HepG2 (cell line): ENCODE measurements around the gene TOMM20. TPM values are rescaled to one million over a fixed set of nuclear protein-coding genes. Genes with fewer than 3 reads are reported as not detected.

Source experiments
- BORCS8-MEF2B ChIP-seq: sonication (generic); formaldehyde crosslinking; IDR thresholded peaks from 2 replicates; pipeline ENCODE4 v1.8.0; 2022; ENCODE audit warnings: mild to moderate bottlenecking, missing genetic modification reagents
- CCDC6 ChIP-seq: sonication (generic); formaldehyde crosslinking; IDR thresholded peaks from 2 replicates; pipeline ENCODE4 v1.8.1; 2022; ENCODE audit warnings: mild to moderate bottlenecking, missing genetic modification reagents, moderate library complexity
- CEBPG ChIP-seq: IDR thresholded peaks from 2 replicates; pipeline ENCODE4 v1.6.1; 2016
- ELF1 ChIP-seq: sonication (generic); formaldehyde crosslinking; IDR thresholded peaks from 2 replicates; pipeline ENCODE4 v1.4.0; 2020; ENCODE audit warnings: missing genetic modification reagents
- HDAC1 ChIP-seq: sonication (generic); formaldehyde crosslinking; IDR thresholded peaks from 2 replicates; pipeline ENCODE4 v1.5.1; 2020; ENCODE audit warnings: mild to moderate bottlenecking, missing genetic modification reagents
- HNF4A ChIP-seq: sonication (generic); formaldehyde crosslinking; IDR thresholded peaks from 2 replicates; pipeline ENCODE4 v1.4.0; 2020; ENCODE audit warnings: missing genetic modification reagents
- HOXD1 ChIP-seq: sonication (generic); formaldehyde crosslinking; IDR thresholded peaks from 2 replicates; pipeline ENCODE4 v1.5.0; 2020; ENCODE audit warnings: missing genetic modification reagents
- NCOA2 ChIP-seq: sonication (generic); formaldehyde crosslinking; IDR thresholded peaks from 2 replicates; pipeline ENCODE4 v1.8.0; 2022; ENCODE audit warnings: inconsistent platforms
- NFYB ChIP-seq: sonication (generic); formaldehyde crosslinking; IDR thresholded peaks from 2 replicates; pipeline ENCODE4 v1.4.0; 2020; ENCODE audit warnings: missing genetic modification reagents
- PHF20 ChIP-seq: sonication (generic); formaldehyde crosslinking; IDR thresholded peaks from 2 replicates; pipeline ENCODE4 v1.5.0; 2020; ENCODE audit warnings: mild to moderate bottlenecking, missing genetic modification reagents
- TCF12 ChIP-seq, 2 experiments: fragments of 450-650 bp in 1 of 2; sonication (generic) in 1 of 2; formaldehyde crosslinking in 1 of 2; IDR thresholded peaks; 2 replicates each; pipeline versions ENCODE4 v1.6.1 to v1.8.0; 2017 to 2022; ENCODE audit warnings: antibody characterized with exemption in 1 of 2, mild to moderate bottlenecking in 1 of 2, missing genetic modification reagents in 1 of 2, moderate library complexity in 1 of 2
- XRCC5 ChIP-seq: fragments of 200-400 bp; formaldehyde crosslinking; optimal IDR thresholded peaks from 2 replicates; pipeline ENCODE3; 2017; ENCODE audit warnings: mild to moderate bottlenecking, low read length
- YEATS2 ChIP-seq: sonication (generic); formaldehyde crosslinking; IDR thresholded peaks from 2 replicates; pipeline ENCODE4 v1.4.0; 2020; ENCODE audit warnings: missing genetic modification reagents, borderline replicate concordance
- ZBTB4 ChIP-seq: sonication (generic); formaldehyde crosslinking; IDR thresholded peaks from 2 replicates; pipeline ENCODE4 v1.4.0; 2020; ENCODE audit warnings: missing genetic modification reagents, mild to moderate bottlenecking, borderline replicate concordance
- ZBTB42 ChIP-seq: sonication (generic); formaldehyde crosslinking; IDR thresholded peaks from 2 replicates; pipeline ENCODE4 v1.5.0; 2020; ENCODE audit warnings: mild to moderate bottlenecking, missing genetic modification reagents
- polyA plus RNA-seq, 8 experiments: library from polyadenylated mRNA; depleted of rRNA in 3 of 8; stranded (reverse) in 7 of 8; unstranded in 1 of 8; fragments of >200 nt; fragmentation: Illumina TruSeq in 4 of 8; extraction: Trizol in 4 of 8; gene quantifications; 2 replicates each; pipeline versions ENCODE4 v1.2.1 to v1.2.3, GENCODE V29; 2011 to 2016; ENCODE audit warnings: low read depth in 4 of 8, missing spikeins in 1 of 8, mixed read lengths in 1 of 8; ENCODE audit not compliant: insufficient read depth in 1 of 8
- total RNA-seq, 5 experiments: library from RNA; depleted of rRNA; stranded (reverse); fragments of >200 nt; fragmentation: Illumina TruSeq; extraction: Trizol; gene quantifications; 2 replicates each; pipeline ENCODE4 v1.2.3, GENCODE V29; 2016; ENCODE audit warnings: low read depth in 1 of 5
- TF ChIP-seq, protein P1 (sequence below): sonication (generic); formaldehyde crosslinking; IDR thresholded peaks from 2 replicates; pipeline ENCODE4 v1.4.0; 2020; ENCODE audit warnings: mild to moderate bottlenecking, missing genetic modification reagents

The TOMM20 gene
- total and polyA plus RNA-seq, 2 of the 13 experiments (the other 11 are each of a cell fraction or from before 2014, with no cell fraction given), result 153 to 376 TPM

- TF ChIP-seq ZBTB4 (CRISPR knock-in tag) (peak; percentile 33), ELF1 (CRISPR knock-in tag) (peak; percentile 66), CCDC6 (CRISPR knock-in tag) (no peak; the same call in 1 of the 2 replicates), XRCC5 (peak; percentile 44), HDAC1 (peak; percentile 90), HNF4A (peak; percentile 93), ZBTB42 (CRISPR knock-in tag) (peak; percentile 42; the same call in 1 of the 2 replicates), BORCS8-MEF2B (CRISPR knock-in tag) (peak; percentile 81), NFYB (peak; percentile 40; the same call in 1 of the 2 replicates), NCOA2 (CRISPR knock-in tag) (peak; percentile 92), TCF12 (IDR thresholded peaks at IDR 0.05) (no peak), TCF12 (CRISPR knock-in tag; IDR thresholded peaks at IDR 0.05) (peak; percentile 67; the same call in 1 of the 2 replicates), YEATS2 (CRISPR knock-in tag) (peak; percentile 61; the same call in 1 of the 2 replicates), CEBPG (CRISPR knock-in tag) (peak; percentile 74; the same call in 1 of the 2 replicates), HOXD1 (CRISPR knock-in tag) (peak; percentile 73), PHF20 (peak; percentile 53; the same call in 1 of the 2 replicates)
- TF ChIP-seq, protein P1, sequence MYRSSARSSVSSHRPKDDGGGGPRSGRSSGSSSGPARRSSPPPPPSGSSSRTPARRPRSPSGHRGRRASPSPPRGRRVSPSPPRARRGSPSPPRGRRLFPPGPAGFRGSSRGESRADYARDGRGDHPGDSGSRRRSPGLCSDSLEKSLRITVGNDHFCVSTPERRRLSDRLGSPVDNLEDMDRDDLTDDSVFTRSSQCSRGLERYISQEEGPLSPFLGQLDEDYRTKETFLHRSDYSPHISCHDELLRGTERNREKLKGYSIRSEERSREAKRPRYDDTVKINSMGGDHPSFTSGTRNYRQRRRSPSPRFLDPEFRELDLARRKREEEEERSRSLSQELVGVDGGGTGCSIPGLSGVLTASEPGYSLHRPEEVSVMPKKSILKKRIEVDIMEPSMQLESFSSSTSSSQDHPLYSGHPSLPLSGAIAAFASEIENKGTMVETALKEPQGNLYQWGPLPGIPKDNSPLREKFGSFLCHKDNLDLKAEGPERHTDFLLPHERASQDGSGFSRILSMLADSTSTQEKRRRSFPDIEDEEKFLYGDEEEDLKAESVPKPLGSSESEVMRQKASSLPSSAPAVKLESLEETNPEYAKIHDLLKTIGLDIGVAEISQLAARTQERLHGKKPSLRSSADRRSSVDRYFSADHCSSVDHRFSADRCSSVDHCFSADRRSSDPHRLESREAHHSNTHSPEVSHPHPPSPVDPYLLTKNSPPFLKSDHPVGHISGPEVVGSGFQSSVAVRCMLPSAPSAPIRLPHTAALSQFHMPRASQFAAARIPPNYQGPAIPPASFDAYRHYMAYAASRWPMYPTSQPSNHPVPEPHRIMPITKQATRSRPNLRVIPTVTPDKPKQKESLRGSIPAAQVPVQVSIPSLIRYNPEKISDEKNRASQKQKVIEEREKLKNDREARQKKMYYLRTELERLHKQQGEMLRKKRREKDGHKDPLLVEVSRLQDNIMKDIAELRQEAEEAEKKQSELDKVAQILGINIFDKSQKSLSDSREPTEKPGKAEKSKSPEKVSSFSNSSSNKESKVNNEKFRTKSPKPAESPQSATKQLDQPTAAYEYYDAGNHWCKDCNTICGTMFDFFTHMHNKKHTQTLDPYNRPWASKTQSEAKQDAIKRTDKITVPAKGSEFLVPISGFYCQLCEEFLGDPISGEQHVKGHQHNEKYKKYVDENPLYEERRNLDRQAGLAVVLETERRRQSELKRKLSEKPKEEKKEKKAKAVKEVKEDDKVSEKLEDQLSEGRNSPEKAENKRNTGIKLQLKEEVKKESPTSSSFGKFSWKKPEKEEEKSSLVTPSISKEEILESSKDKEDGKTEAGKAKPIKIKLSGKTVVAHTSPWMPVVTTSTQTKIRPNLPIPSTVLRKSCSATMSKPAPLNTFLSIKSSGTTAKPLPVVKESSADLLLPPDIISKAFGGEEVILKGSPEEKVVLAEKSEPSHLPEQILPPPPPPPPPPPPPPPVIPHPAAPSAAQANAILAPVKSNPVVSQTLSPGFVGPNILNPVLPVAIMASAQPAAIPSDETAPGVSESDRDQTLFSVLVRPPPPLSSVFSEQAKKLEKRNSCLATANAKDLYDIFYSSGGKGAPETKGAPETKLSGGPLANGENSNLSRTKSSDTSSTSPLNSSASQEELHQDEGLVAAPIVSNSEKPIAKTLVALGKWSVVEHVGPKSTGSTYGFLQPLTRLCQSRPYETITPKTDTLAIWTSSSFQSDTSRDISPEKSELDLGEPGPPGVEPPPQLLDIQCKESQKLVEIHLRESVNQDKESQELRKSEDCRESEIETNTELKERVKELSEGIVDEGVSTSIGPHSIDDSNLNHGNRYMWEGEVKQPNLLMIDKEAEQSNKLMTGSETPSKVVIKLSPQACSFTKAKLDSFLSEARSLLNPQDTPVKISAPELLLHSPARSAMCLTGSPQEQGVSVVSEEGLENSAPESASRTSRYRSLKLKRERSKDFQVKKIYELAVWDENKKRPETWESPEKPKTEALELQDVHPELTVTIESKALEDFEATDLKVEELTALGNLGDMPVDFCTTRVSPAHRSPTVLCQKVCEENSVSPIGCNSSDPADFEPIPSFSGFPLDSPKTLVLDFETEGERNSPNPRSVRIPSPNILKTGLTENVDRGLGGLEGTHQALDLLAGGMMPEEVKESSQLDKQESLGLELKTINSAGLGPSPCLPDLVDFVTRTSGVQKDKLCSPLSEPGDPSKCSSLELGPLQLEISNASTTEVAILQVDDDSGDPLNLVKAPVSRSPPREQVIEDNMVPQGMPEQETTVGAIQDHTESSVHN, result no peak
Measured at GRCh38 chr1:235069577-235070563, 58.8 kb downstream of the TOMM20 start (continued).
